Loucy (cell line): ENCODE data around the gene SLC1A1.

Experiments
- EZH2phosphoT487 ChIP-seq: fragments of 200-600 bp; IDR thresholded peaks from 2 replicates; pipeline ENCODE4 v1.6.1; 2018; ENCODE audit warnings: antibody characterized with exemption, mild to moderate bottlenecking, moderate library complexity, borderline replicate concordance
- TF ChIP-seq, protein P1 (sequence below): fragments of 200-600 bp; sonication (generic); conservative IDR thresholded peaks from 2 replicates; pipeline ENCODE4 v1.5.1; 2014; ENCODE audit warnings: mild to moderate bottlenecking, antibody characterized with exemption, low read length

GRCh38 chr9:4442806-4443205, 47.5 kb upstream of the SLC1A1 start:
- TF ChIP-seq, protein P1, sequence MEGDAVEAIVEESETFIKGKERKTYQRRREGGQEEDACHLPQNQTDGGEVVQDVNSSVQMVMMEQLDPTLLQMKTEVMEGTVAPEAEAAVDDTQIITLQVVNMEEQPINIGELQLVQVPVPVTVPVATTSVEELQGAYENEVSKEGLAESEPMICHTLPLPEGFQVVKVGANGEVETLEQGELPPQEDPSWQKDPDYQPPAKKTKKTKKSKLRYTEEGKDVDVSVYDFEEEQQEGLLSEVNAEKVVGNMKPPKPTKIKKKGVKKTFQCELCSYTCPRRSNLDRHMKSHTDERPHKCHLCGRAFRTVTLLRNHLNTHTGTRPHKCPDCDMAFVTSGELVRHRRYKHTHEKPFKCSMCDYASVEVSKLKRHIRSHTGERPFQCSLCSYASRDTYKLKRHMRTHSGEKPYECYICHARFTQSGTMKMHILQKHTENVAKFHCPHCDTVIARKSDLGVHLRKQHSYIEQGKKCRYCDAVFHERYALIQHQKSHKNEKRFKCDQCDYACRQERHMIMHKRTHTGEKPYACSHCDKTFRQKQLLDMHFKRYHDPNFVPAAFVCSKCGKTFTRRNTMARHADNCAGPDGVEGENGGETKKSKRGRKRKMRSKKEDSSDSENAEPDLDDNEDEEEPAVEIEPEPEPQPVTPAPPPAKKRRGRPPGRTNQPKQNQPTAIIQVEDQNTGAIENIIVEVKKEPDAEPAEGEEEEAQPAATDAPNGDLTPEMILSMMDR, result no peak
- no peak for TF ChIP-seq EZH2phosphoT487
